ENCODE results near the gene LRTM2. TPM values are rescaled to one million over a fixed set of nuclear protein-coding genes. Genes with fewer than 3 reads are reported as not detected.

LRTM2 gene
- total RNA-seq, 1 experiment from 2014 or later = not detected

DNA sequence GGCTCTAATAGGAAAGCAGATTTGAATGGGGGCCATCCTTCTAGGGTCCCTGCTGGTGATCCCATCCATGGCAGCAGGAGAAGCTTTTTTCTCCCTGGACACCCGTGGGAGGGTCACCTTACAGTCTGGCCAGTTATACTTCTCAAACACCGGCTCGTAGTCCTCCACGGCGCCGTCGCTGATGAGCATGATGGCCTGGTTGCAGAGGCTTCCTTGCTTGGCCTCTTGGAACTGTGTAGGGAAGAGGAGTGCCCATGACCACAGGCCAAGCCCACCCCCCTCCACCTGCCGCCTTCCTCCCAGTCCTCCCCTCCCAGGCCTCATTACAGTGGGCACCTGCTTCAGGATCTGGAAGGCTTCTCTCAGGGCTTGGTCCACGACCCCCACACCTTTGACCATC lies 64.3 kb downstream of the LRTM2 start:
- H3K9me3 ChIP-seq (ENCODE audit: control insufficient read depth, insufficient read depth, low read depth, low read length) = no peaks in the 10 kb centered on the region
- ChIA-PET POLR2A (no interaction called here), CTCF (no interaction called here)
- H3K27ac ChIP-seq (ENCODE audit: low read length) = no peak overlapping the region
- intact Hi-C loops (cut with micrococcal nuclease; ENCODE audit: unreplicated experiment) (no loop called here), in situ Hi-C loops (cut with HindIII; ENCODE audit: low pct_unique_long_range_greater_than_20kb, low sequenced_read_pairs) (no loop called here)
- no peak overlapping the region for H3K4me3 ChIP-seq (ENCODE audit: low read depth in 2 of 2, low read length in 2 of 2)
- no peaks in the 10 kb centered on the region for H3K4me1 ChIP-seq (ENCODE audit: control insufficient read depth, insufficient read depth, low read length)
- H3K27me3 ChIP-seq (ENCODE audit: control insufficient read depth, insufficient read depth, low read length) = no peaks in the 10 kb centered on the region
- DNase-seq (ENCODE audit: low read depth, low spot score) (no peak), ATAC-seq (no peak)
- no peaks in the 10 kb centered on the region for H3K36me3 ChIP-seq (ENCODE audit: control insufficient read depth, insufficient read depth, low read length)
- BruUV-seq (replicated peaks) = no TSS peak
- TF ChIP-seq TCF7L2 (IDR thresholded peaks at IDR 0.05; ENCODE audit: low read depth, low read length) = no peak
- TF ChIP-seq, protein P1, sequence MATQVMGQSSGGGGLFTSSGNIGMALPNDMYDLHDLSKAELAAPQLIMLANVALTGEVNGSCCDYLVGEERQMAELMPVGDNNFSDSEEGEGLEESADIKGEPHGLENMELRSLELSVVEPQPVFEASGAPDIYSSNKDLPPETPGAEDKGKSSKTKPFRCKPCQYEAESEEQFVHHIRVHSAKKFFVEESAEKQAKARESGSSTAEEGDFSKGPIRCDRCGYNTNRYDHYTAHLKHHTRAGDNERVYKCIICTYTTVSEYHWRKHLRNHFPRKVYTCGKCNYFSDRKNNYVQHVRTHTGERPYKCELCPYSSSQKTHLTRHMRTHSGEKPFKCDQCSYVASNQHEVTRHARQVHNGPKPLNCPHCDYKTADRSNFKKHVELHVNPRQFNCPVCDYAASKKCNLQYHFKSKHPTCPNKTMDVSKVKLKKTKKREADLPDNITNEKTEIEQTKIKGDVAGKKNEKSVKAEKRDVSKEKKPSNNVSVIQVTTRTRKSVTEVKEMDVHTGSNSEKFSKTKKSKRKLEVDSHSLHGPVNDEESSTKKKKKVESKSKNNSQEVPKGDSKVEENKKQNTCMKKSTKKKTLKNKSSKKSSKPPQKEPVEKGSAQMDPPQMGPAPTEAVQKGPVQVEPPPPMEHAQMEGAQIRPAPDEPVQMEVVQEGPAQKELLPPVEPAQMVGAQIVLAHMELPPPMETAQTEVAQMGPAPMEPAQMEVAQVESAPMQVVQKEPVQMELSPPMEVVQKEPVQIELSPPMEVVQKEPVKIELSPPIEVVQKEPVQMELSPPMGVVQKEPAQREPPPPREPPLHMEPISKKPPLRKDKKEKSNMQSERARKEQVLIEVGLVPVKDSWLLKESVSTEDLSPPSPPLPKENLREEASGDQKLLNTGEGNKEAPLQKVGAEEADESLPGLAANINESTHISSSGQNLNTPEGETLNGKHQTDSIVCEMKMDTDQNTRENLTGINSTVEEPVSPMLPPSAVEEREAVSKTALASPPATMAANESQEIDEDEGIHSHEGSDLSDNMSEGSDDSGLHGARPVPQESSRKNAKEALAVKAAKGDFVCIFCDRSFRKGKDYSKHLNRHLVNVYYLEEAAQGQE (IDR thresholded peaks at IDR 0.05; ENCODE audit: insufficient read depth in 1 of 2, low read depth in 2 of 2, low read length in 1 of 2) = no peak
- TF ChIP-seq SIN3A (IDR thresholded peaks at IDR 0.05; ENCODE audit: borderline replicate concordance, insufficient read depth, low read depth, low read length) = no peak
- TF ChIP-seq POLR2AphosphoS5 (IDR thresholded peaks at IDR 0.05; ENCODE audit: low read depth, low read length) = no peak

DNA sequence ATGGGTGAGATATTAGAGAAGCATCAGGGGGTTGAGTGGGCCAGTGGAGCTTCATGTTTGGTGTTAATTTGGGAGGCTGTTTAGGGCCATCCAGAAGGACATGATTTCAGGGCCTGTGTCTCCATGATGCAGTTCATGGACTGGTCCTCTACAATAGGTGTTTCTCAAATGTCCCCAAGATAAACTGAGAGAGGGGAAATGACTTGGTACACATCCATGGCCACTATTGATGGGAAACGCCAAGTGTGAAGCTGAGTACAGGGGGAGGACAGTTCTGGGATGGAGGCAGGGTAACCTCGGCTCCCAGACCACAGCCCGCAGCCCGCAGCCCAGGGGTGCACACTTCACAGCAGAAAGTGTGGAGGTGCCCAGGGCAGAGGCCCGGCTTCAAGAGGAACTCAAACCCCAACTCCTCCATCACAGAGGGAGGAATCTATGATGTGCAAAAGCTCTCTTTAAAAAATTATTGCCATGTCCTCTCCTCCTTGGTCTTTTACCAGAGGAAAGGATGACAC lies 64.8 kb downstream of the LRTM2 start:
- no peaks in the 10 kb centered on the region for H3K36me3 ChIP-seq (ENCODE audit: control insufficient read depth, insufficient read depth, low read length)
- H3K4me3 ChIP-seq (ENCODE audit: low read depth in 2 of 2, low read length in 2 of 2) = no peak overlapping the region
- ATAC-seq = no peak
- H3K9me3 ChIP-seq (ENCODE audit: control insufficient read depth, insufficient read depth, low read depth, low read length) = no peaks in the 10 kb centered on the region
- ChIA-PET POLR2A (no interaction called here), CTCF (no interaction called here)
- no TSS peak for BruUV-seq (replicated peaks)
- no peak overlapping the region for H3K27ac ChIP-seq (ENCODE audit: low read length)
- TF ChIP-seq TCF7L2 (IDR thresholded peaks at IDR 0.05; ENCODE audit: low read depth, low read length) = no peak
- no peak for TF ChIP-seq SIN3A (IDR thresholded peaks at IDR 0.05; ENCODE audit: borderline replicate concordance, insufficient read depth, low read depth, low read length)
- TF ChIP-seq, protein P2, sequence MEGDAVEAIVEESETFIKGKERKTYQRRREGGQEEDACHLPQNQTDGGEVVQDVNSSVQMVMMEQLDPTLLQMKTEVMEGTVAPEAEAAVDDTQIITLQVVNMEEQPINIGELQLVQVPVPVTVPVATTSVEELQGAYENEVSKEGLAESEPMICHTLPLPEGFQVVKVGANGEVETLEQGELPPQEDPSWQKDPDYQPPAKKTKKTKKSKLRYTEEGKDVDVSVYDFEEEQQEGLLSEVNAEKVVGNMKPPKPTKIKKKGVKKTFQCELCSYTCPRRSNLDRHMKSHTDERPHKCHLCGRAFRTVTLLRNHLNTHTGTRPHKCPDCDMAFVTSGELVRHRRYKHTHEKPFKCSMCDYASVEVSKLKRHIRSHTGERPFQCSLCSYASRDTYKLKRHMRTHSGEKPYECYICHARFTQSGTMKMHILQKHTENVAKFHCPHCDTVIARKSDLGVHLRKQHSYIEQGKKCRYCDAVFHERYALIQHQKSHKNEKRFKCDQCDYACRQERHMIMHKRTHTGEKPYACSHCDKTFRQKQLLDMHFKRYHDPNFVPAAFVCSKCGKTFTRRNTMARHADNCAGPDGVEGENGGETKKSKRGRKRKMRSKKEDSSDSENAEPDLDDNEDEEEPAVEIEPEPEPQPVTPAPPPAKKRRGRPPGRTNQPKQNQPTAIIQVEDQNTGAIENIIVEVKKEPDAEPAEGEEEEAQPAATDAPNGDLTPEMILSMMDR (IDR thresholded peaks at IDR 0.05) = no peak
- TF ChIP-seq POLR2AphosphoS5 (IDR thresholded peaks at IDR 0.05; ENCODE audit: low read depth, low read length) = no peak
- TF ChIP-seq, protein P1 (IDR thresholded peaks at IDR 0.05; ENCODE audit: insufficient read depth in 1 of 2, low read depth in 2 of 2, low read length in 1 of 2) = no peak
- no peaks in the 10 kb centered on the region for H3K27me3 ChIP-seq (ENCODE audit: control insufficient read depth, insufficient read depth, low read length)
- H3K4me1 ChIP-seq (ENCODE audit: control insufficient read depth, insufficient read depth, low read length) = no peaks in the 10 kb centered on the region
- in situ Hi-C loops (cut with HindIII; ENCODE audit: low pct_unique_long_range_greater_than_20kb, low sequenced_read_pairs) = no loop called here
- intact Hi-C loops (cut with micrococcal nuclease; ENCODE audit: unreplicated experiment) = no loop called here
- DNase-seq (ENCODE audit: low read depth, low spot score) = no peak
